ENCODE measurements around the gene RGS6. TPM values are rescaled to one million over a fixed set of nuclear protein-coding genes. Genes with fewer than 3 reads are reported as not detected.

RGS6 gene
- total RNA-seq, 1 donor from 2014 or later, result 1.1 TPM

DNA sequence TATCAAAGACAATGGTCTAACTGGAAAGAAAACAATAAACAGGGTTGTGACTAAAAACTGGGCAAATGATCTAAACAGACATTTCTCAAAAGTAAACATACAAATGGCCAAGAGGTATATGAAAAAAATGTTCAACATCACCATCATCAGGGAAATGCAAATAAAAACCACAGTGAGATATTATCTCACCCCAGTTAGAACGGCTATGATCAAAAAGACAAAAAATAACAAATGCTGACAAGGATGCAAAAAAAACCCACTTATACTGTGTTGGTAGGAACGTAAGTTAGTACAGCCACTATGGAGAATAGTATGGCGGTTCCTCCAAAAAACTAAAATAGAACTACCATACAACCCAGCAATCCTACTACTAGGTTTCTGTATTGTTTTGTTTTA lies 470.1 kb downstream of the RGS6 start:
- DNase-seq (ENCODE audit: low spot score), result no peak

DNA sequence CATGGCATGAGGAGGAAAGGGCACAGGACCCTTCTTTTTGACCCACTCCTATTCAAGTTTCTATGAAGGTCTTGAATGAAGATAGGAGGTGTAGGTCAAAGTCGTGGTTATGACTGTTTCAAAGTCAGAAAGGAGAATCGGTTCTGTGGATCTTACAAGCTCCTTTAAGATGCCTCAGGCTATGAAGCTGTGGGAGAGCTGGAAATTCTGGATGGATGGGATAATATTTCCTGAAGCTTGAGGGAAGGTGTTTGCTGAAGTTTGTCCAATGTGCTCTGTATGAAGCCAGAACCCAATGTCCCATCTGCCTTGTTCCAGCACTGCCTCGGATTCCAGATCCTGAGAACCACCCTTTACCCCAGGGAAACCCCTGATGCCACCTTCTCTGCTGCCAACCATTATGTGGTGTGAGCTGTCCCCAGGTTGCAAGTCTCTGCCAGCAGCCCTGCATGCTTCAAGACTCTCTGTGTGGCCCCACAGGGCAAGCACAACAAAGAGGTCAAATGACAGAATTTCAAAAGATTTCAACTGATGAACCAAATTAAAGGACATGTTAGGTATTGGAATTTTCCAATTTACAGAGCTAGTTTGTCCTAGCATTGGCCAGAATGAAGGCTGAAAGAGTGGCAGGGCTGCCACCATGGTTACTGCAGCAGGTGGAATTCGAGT lies 472.0 kb downstream of the RGS6 start:
- DNase-seq (ENCODE audit: low spot score), result no peak

DNA sequence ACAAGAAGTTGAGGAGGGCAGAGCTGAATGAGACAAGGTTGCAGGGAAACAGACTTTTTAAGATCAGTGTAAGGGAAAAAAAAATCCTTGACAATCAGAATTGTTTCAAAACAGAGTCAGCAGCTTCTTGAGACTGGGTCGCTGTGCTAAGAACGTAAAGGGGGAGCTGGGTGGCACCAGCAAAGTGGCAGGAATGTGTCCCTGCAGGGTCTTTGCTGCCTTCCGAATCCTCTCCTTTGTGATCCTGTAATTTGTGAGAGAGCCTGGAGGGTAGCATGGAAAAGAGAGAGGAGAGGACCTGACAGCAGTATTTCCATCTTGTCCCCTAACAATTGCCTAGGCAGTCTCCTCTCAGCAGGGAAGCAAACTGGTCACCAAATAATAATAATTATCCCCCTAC lies 472.8 kb downstream of the RGS6 start:
- DNase-seq (ENCODE audit: low spot score), result no peak

DNA sequence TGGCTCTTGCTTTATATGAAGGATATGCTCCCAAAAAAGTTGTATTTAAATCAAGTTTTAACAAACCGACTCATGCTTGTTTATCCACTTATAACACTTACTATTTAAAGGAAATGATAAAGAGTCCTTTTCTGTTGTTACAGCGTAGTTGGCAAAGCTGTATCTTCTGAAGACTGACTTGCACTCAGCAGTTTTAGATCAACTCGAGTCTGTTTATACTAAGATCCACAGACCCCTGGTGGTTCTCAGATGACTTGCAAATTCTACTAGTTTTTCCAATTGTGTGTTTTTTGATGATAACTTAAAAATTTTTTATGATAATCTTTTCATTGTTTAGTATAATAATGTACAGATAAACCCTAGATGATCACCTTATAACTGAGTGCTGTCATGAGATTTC lies 475.8 kb downstream of the RGS6 start:
- DNase-seq (ENCODE audit: low spot score), result no peak

DNA sequence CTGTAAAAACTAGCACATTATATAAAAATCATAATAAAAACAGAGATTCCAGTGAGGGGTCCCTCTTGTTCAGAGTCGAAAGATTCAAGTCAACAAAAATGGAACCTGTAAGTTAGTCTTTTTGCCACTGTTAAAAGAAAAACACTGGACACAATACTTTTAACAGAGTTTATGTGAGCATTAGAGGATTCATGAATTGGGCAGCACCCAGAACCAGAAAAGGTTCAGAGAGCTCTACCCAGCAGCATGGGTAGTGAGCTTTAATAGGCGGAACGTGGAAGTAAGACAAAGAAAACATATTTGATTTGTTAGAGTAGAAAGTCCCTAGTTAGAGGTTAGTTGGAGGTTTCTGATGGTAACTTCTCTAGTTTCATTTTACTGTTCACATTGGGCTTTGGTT lies 476.8 kb downstream of the RGS6 start:
- DNase-seq (ENCODE audit: low spot score), result no peak

DNA sequence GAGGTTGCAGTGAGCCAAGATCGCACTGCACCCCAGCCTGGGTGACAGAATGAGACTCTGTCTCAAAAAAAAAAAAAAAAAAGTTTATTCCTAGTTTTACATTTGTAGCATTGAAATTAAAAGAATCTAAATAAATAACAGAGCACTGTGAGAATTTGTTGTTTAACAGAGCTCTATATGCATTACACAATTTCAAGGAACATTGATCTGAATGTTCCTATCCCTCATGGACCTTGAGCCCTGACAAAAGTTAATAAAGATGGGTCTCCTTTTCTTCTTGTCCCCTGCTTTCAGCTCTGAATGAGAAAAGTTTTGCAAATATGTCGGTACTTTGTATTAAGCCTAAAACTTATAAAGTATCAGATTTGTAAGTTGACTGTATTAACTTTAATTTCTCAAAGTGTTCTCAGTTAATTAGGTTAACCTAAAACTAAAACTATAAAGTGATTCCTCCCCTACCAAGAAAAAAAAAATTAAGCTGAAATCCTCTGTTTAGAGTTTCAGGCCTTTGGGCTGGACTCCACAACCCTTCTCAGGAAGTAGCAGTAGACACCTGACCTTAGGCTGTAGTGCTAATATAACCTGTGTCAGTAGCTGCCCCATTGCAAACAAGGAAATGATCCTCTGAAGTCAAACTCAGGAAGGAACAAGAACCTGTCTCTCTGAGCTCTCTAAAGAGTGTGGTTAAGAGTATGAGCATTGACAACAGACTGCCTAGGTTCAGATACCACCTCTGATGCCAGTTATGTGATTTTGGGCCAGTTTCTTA lies 484.0 kb downstream of the RGS6 start:
- no peak for DNase-seq (ENCODE audit: low spot score)

DNA sequence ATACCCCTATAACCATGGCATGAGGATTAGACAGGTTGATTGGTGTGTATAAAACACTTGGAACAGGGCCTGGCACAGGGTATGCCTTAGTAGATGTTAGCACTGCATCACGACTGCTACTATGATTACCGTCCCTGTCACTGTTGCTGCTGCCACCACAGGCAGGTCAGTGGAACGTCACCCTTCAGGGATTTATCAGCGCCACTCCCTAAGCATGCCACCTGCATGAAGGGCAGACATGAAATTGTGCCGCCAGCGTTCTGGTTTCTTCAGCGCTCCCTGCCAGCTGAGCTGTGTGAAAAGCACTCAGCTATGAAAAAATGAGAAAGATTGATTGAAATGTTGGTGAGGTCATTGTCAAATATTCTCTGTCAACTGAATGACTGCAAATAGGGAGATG lies 484.7 kb downstream of the RGS6 start:
- no peak for DNase-seq (ENCODE audit: low spot score)

DNA sequence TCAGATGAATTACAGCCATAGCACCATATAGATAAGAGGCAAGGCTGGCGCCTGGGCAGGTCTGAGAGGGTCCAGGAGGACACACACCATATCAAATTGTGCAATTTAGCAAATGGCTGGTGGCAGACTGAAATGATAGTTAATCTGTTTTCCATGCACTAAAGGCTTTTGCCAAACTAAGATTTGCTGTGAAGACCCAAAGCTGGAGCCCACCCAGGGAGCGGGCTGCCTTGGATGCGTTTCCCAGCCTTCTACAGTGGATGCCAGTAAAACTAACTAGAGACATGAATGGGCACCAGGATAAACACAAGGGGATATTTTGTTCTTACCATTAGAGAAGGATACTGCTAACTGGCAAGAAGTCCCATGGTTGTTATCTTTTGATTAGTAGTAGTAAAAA lies 486.6 kb downstream of the RGS6 start:
- no peak for DNase-seq (ENCODE audit: low spot score)

DNA sequence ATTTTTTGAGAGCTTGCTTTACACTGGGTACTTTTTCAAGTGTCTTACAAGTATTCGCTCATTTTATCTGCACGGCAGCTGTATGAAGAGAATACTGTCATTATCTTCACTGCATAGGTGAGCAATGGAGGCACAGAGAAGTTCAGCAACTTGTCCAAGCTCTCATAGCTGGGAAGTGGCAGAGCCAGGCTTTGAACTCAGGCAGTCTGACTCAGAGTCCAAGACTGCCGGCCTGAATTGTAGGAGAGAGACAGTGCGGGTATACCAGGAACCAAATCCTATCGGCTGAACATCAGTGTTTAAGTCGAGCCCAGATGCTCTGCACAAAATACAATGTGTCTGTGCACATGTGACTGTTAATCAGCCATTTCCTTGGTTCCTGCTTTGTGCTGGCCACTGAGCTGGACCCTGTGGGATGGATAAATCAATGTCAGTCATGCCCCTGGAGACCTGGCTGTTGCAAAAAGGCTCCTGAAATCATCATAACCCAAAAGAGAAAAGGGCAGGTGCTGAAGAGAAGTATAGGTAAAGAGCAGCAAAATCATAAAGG lies 487.1 kb downstream of the RGS6 start:
- DNase-seq (ENCODE audit: low spot score), result no peak

DNA sequence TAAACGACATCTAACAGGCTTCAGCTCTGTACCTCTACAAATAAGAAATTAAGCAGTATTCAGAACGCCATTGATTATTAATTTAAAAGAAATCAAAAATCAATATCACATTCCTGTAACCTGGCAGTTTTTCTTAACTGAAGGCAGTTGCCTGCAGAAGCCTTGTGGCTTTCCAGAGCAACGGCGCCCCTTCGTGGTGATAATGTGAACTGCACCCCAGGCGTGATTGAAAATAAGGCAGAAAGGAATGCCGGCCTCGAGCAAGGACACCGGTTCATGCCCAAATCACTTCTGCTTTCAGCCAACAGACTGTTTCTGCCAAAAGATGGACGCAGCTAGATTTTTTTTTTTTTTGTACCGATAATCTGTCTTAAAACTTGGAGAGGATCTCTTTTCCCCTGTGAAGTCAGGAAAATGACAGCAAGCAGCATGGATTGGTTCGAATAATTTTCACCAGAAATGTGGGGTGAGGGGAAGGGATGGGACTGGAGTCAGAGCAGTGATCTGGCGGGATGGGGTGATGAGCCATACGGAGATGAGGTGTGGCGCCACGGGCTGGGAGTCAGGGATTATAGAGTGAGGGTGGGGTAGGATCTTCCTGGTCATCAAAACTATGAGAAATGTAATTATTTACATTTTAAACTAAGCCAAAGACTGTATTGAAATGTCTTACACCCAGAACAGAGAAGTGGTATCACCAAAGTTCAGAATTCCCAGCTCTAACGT lies 488.7 kb downstream of the RGS6 start:
- peak; percentile 82 for DNase-seq (ENCODE audit: low spot score)

DNA sequence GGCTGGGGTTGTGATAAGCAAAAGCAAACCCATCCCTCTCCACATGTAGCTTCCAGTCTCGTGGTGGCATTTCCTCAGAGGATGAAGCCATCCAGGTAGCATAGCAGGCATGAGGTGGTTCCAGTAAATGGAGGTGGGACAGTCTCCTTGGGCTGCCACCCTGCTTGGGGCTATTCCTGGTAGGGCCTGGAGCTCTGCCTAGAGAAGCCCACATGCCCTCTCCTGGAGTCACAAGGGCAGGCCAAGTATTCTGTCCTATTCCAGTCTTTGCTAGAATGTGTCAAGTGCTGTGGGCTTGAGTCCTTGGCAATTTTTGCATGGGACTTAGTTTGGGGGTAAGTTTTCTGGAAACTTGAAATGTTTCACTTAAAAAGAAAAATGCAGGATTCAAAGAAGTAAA lies 491.7 kb downstream of the RGS6 start:
- DNase-seq (ENCODE audit: low spot score), result no peak

DNA sequence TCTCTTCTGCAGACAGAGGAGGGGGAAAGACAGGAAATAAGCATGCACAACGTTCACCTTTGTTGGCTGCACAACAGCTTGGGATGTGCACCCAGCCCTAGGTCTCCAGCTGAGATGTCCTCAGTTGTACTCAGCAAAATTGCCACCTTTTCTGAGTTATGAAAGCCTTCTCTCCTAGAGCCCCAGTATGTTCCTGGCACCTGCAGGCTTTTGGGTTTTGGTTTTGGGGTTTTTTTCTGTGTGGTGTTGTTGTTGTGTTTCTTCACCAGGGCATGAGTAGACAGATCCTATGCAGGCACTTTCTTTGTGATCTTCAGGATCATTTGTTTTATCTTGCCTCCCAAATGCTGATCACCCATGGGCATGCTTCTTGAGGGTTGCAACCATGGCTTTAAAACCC lies 498.2 kb downstream of the RGS6 start:
- no peak for DNase-seq (ENCODE audit: low spot score)

DNA sequence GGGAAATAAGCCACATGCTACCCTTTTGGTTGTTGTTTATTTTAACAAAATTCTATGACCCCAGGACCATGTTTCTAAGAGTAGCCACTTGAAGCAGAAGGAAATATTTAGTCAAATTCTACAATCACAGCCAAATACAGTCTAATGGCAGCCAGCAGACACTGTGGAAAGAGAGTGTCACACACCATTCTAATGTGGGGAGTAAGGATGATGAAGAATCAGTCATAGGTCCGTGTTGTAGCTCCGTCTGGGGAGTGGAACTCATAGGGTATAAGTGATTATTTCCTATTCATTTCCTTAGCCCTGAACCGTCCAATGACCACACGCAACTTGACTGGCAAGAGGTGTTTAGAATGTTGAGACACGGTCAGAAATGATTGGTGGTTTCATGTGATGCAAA lies 500.5 kb downstream of the RGS6 start:
- DNase-seq (ENCODE audit: low spot score), result no peak

DNA sequence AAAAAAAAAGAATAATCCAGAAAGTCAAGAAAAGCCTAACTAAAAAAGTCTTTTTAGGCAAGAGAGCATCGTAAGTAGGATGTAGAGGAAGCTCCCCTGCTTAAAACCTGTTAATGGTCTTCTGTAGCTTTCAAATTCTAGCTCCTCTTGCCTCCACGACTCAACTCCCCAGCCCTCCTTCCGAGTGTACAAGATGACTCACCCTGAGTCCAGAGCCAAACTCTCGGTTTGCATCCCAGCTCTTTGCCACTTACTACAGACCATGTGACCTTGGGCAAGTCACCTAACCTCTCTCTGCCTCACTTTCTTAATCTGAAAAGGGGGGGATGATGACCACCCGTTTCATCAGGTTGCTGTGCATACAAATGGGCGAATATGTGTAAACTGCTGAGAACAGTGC lies 501.3 kb downstream of the RGS6 start:
- no peak for DNase-seq (ENCODE audit: low spot score)

DNA sequence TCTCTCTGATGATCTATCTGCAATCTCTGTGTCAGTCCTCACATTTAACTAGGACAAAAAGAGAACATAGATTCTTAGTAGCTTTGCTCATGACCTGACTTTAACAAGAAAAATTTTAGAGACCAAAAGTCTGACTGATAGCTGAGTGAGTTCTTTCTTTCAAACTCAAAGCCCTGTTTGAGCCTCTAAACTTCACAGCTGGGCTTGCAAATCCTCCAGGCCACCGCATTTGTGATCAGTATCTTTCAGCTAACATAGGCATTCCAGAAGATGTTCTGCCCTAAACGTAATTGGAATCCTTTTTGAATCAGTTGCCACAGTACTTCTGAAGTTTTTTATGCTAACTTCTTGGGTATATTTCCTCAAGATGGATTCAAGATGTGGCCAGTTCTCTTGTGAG lies 502.6 kb downstream of the RGS6 start:
- DNase-seq (ENCODE audit: low spot score), result no peak

DNA sequence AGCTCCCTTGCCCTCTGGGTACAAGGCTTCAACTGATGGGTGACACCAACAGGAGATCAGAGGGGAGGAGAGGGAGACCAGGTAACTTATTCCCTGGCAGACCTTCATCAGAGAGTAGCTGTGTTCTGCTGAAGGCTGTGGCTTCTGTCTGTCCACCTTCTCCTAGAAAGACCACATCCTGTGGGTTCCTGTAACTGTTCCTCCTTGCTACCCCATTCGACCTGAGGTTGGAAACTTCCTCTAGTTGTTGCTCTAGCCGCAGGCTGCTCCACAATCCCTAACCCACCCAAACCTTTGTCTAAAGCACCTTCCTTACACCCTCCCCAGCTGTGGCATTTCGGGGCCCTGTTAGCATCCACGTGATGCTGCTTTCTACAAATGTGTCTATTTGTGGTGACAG lies 507.5 kb downstream of the RGS6 start:
- no peak for DNase-seq (ENCODE audit: low spot score)

DNA sequence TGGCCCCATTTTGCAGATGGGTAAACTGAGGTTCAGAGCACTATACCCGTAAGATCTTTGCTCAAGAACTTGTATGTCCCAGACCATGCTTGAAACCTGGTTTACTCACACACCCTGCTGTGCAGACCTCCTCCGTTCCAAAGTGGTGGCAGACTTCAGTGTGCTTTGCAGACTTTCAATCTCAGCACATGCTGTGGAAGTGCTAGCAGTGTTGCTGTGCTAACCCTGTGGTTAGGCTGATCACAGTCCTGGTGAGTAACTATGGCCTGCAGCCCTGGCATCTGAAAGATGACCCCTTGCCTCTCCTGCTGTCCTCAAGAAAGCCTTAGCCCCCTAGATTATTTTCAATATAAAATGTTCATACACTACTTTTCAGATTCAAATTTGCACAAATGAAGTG lies 511.0 kb downstream of the RGS6 start:
- DNase-seq (ENCODE audit: low spot score), result no peak

DNA sequence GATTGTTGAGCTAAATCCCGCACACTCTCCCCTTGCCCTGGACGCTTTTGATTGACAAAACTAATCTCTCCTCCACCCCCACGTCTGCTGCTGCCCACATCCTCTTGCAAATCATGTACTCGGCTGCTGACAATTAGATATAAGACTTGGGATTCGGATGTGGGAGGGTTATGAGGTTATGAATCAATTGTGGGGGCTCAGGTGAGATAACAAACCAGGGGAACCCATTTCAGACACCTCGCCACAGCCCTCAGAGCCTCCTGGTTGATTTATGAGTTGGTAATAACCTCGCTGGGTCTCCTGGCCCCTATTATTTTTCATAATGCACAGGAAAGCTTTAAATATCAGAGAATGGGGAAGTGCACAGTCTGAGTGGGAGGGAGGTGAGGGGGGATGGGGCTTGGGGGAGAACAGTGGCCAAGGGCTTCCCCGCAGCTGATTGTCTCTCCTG lies 511.8 kb downstream of the RGS6 start:
- DNase-seq (ENCODE audit: low spot score), result no peak

DNA sequence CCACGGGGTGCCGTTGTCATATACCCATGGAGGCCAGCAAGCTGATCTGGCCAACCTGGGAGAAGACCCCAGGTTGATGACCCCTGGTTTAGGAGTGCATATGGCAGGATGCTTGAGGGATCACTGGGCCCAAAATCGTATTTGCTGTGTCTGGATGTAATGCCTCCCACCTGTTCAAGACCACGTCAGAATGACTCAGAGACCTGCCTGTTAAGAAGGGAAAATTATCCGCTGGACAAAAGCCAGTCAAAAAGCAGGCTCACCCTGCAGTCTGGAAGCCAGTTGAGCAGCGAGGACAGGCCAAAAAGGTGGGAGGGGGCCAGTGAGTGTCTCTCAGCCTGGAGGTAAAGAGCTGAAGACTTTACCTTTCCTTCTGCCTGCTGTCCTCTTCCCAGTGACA lies 512.5 kb downstream of the RGS6 start:
- no peak for DNase-seq (ENCODE audit: low spot score)

DNA sequence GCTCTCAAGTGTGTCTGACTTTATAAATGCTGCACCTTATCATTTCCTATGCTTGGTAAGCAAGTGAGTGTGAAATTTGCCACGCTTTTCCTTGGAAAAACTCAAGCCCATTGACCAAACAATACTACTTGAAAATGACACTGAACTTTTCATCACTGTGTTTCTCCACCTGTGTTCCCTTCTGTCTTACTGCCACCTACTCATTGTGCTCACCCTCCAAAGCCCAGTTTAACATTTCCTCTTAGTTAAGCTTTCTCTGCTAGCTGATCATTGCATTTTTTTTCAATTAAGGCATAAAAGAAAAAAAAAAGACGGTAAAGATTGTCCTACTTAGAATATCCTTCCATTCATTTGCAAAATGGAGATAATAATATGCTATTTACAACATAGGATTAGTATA lies 516.0 kb downstream of the RGS6 start:
- DNase-seq (ENCODE audit: low spot score), result no peak

DNA sequence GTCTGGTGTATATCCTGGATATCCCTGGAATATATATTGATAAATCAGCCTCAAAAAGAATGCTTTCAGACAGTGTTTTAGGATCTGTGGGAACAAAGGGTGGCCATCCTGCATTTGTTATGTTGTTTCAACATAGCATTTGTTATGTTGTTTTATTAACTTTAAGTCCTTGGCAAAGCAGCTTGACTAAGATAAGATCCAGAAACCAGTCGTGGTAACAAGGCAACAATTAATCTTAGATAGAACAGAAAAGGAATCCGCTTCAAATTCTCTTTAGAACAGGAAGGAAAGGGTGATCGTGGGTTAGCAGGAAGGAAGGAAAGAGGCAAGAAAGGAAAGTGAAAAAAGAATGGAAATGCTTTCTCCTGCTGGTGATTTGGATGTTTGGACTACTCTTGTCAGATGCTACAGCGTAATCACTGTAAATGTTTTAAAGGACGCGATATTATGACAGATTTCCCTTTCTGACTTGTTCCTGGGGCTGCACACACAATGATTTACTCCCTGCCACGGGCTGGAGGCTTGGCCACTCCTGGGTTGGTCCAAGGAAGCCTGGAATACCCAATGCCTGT lies 518.3 kb downstream of the RGS6 start:
- DNase-seq (ENCODE audit: low spot score), result no peak

Data from mucosa of gallbladder (tissue), 1 donor.